Measurements from ENCODE around the gene CACNA1B.

DNA sequence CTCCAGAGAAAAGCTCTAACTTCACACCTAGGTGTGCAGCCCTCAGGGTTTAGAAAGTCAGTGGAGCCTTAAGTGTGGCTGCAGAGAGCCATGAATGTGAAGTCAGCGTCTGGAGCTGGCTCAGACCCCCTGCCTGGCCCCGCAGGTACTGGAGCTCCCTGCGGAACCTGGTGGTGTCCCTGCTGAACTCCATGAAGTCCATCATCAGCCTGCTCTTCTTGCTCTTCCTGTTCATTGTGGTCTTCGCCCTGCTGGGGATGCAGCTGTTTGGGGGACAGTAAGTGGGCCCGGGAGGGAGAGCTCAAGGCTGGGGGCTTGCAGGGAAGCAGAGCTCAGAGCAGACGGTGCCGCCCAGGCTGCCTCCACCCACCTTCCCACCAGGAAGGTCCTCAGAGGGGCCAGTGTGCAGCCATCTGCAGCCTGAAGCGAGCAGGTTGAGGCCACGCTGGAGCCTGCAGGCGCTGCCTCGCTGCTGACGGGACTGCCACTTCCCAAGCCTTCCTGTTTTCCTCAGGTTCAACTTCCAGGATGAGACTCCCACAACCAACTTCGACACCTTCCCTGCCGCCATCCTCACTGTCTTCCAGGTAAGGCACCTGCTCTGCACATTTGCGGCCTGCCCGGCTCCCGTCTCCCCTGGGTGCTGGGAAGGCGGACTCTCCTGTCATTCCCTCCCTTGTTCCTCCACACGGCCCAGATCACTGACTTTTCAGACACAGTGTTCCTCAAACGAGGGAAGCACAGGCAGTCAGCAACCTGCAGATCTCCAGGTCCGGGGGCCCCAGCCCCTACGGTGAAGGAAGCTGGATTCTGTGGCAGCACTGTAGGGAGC, 108.9 kb downstream of the CACNA1B start:
- TF ChIP-seq, protein P1, sequence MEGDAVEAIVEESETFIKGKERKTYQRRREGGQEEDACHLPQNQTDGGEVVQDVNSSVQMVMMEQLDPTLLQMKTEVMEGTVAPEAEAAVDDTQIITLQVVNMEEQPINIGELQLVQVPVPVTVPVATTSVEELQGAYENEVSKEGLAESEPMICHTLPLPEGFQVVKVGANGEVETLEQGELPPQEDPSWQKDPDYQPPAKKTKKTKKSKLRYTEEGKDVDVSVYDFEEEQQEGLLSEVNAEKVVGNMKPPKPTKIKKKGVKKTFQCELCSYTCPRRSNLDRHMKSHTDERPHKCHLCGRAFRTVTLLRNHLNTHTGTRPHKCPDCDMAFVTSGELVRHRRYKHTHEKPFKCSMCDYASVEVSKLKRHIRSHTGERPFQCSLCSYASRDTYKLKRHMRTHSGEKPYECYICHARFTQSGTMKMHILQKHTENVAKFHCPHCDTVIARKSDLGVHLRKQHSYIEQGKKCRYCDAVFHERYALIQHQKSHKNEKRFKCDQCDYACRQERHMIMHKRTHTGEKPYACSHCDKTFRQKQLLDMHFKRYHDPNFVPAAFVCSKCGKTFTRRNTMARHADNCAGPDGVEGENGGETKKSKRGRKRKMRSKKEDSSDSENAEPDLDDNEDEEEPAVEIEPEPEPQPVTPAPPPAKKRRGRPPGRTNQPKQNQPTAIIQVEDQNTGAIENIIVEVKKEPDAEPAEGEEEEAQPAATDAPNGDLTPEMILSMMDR (IDR thresholded peaks at IDR 0.05), result no peak
- no peak for TF ChIP-seq POLR2A (IDR thresholded peaks at IDR 0.05)

All from testis (tissue), 2 donors.